C1 segment of cervical spinal cord (tissue), 14 donors: ENCODE measurements around the gene ITGA11.

Experiments
- DNase-seq, 14 donors: peaks; one replicate each; lab custom pipeline; 2025; lab: John Stamatoyannopoulos, UW

ITGA11 gene

GRCh38 chr15:68431792-68432401 is at the start of gene ITGA11:
ITGA11 (minus strand) TSS chr15:68432163; CDS start chr15:68432066, 97 bp downstream.
- no peak for DNase-seq

DNA sequence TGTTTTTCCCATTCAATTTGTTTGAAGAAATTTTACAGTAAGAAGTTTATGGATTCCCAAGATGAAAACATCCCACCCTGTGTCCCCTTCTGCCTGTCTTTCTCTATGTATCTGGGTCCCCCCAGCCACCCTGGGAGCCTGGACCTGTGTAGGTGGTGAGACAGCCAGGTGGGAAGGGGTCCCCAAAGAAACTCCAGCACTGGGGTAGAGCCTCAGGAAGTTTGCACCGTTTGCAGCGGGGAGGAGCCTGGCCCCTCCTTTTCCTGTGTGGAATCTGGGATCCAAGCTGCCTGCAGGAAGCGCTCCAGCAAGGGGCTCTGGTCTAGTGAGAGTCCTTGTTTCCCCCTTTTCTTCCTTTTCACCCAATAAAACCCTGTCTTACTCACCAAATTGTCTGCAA is 49.4 kb upstream of the ITGA11 start:
- DNase-seq, result no peak

DNA sequence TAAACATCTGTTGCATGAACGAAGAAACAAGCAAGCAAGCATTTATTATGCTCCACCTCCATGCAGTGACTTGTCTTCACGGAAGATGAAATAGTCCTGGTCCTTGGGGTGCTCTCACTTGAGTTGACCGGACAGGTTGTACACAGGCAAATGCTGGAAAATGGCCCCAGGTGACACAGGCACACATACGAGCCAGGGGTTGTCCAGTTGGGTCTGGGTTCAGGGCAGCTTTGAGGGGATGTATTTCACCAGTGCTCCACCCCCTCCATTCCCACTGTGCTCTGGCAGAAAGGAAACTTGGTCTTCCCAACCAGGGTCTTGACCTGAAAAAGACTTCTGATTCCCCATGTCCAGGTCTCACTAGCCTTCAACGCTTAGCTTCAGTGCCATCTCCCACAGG is 48.3 kb upstream of the ITGA11 start:
- no peak for DNase-seq

- no peak for DNase-seq
These were observed 47.9 kb upstream of the ITGA11 start for GRCh38 chr15:68479870-68480269.

DNA sequence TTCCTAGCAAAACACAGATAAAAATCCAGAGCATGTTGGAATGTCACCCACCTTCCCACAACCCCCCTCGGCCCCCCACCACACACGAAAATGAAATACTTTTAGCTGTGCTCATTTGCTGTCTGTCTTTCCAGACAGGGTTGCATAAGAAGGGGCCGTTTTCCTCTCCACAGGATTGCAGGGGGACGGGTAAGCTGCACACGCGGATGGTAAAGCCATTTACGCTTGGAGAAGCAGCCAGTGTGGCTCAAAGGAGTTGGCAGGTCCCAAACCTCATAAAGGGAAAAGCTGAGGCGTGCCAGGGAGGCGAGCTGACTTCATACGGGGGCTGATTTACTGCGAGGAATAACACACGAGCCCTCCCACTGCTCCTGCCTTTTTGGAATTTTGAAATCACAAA is 47.4 kb upstream of the ITGA11 start:
- DNase-seq, result no peak

DNA sequence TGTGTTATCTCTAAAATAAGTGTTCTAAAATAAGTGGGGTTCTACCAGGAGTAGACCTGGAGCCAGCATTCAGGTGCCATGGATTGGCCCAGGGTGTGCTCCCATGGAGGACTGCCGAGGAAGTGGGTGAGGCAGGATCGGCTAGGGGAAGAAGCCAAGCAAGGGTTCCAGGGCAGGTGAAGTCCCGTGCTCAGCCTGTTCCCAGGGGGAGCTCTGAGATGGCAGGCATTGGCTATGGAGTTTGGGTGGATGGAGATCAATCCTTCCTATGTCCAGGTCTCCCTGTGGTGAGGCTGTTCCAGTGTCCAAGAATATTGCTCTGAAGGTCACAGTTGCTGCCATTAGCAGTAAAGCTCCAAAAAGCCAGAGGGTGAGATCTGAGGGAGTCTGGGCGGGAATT is 46.9 kb upstream of the ITGA11 start:
- DNase-seq, result no peak

DNA sequence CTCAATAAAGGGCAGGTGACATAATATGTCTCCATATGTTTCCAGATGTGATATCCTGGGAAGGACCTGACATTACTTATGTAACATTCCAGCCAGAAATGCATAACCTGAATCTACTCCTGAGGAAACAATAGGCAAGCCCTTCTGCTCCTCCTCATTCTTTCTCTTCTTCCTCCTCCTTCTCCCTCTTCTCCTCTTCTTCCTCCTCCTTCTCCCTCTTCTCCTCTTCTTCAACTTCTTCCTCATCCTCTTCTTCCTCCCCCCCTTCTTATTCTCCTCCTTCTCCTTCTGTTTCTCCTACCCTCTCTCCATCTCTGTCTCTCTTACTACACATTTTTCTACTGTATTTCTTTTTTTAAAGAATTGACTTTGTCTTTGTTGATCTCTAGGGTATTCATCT is 43.5 kb upstream of the ITGA11 start:
- DNase-seq, result no peak

DNA sequence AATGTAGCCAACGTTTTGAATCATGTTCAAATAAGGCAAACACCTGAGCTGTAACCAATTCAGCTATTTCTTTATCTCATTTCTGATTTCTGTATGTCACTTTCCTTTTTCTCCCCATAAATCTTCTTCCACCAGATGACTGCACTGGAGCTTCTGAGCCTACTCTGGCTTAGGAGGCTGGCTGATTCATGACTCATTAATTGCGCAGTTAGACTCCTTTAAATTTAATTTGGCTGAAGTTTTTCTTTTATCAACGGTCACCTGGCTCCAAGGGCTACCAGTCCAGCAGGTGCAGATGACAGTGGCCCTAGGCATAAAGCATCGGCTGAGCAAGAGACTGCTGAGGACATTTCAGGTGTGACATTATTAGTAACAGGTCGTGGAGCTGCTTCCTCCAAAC is 39.6 kb upstream of the ITGA11 start:
- DNase-seq, result no peak

DNA sequence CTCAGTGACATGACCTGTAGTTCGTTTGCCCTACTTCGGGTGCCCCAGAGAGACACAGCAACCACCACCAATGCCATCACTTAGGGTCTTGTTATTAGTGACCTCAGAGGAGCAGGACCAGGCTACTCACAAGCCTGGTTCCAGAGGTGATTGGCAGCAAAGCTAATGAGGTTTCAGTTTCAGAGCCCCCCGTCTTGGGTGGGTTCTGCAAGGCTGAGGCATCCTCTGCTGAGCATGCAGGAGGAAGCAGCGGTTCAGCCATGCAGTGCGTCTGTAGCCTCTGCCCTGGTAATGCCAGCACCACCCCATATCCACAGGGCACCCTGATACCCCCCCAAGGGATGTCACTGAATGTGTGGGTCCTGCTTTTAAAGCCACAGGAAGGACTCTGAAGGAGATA is 39.0 kb upstream of the ITGA11 start:
- no peak for DNase-seq

DNA sequence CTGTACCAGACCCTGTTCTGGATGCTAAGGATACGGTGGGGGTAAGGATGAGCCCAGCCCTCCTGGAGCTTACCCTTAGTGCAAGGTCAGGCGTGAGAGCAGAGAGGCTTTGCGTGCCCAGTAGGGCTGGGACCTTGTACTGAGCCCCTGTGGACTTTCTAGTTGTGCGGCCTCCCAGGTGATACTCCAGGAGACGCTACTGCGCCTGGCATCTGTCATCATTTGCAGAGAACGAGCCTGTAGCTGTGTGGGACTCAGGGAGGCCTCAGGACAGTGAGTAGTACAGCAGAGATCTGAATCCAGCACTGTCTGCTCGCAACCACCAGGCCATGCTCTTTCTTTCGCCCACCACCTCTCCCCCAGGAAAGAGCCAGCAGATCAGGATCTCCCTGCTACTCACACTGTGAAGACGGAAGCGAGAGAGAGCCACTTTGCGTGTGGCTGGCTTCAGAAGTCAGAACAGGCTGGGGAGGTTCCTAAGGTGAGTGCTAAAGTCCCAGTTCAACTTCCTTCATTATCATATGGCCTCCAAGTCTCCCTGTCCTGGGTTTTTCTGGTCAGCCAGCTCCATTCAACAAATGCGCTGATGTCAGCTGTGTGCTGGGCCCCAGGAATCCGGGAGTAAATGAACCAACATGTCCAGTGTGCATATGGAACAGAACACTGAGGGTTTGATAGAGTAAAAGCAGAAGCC is 38.2 kb upstream of the ITGA11 start:
- no peak for DNase-seq

- DNase-seq, result no peak
These were observed 37.4 kb upstream of the ITGA11 start for GRCh38 chr15:68469162-68470048.

DNA sequence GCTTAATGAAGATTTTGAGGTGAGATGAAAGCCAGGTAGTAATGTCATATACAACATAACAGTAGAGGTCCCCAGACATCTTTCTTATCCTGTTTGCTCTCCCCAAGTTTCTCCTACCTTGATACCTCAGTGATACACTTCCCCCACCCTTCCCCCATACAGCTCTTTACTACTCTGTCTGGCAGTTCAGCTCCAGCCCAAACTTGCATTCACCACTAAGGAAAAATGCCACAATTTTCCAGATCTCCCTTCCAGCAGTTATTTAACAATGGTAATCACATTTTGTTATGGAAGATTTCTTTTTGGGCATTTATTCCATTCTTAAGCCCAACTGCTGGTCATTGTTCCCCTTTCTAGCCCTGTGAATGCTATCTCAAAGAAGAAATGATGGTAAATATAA is 34.9 kb upstream of the ITGA11 start:
- no peak for DNase-seq

- no peak for DNase-seq
These were observed 34.0 kb upstream of the ITGA11 start for GRCh38 chr15:68465861-68466560.

GRCh38 chr15:68464448-68465090 is 32.6 kb upstream of the ITGA11 start:
- DNase-seq, result no peak

GRCh38 chr15:68463996-68464395 is 32.0 kb upstream of the ITGA11 start:
- no peak for DNase-seq

GRCh38 chr15:68463444-68463843 is 31.5 kb upstream of the ITGA11 start:
- DNase-seq, result no peak

GRCh38 chr15:68460166-68460565 is 28.2 kb upstream of the ITGA11 start:
- DNase-seq, result no peak

GRCh38 chr15:68450192-68450591 is 18.2 kb upstream of the ITGA11 start:
- DNase-seq, result no peak

GRCh38 chr15:68449389-68449788 is 17.4 kb upstream of the ITGA11 start:
- DNase-seq, result peak in 1 of 14 donors; percentile 2

DNA sequence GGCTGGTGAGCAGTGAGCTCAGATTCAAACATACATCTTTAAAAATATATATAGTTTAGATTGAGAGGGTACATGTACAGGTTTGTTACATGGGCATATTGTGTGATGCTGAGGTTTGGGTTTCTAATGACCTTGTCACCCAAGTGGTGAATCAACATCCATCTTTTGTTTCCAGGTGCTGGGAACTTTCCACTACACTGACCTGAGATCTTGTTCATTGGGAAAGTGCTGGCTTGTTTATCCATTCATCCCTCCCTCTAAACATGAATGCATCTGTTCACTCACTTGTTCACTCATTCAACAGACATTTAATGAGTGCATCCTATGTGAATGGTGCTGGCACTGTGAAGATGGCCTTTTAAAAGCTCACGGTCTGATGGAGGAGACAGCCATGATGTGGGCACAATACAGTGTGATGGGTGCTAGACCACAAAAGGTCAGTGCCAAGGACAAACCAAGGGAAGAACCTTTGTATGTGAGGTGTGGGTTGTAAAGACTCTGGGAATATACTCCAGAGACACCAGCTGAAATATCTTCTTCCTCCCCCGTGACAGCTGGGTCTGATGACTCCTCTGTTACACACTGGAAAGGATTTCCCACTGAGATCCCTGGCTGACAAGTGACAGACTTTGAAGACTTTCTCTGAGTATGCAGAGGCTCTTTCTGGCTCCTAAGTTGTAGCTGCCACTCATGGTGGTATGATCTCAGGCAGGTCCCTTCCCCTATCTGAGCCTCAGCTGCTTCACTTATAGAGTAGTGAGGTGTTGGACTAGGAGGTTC is 16.2 kb upstream of the ITGA11 start:
- no peak for DNase-seq

DNA sequence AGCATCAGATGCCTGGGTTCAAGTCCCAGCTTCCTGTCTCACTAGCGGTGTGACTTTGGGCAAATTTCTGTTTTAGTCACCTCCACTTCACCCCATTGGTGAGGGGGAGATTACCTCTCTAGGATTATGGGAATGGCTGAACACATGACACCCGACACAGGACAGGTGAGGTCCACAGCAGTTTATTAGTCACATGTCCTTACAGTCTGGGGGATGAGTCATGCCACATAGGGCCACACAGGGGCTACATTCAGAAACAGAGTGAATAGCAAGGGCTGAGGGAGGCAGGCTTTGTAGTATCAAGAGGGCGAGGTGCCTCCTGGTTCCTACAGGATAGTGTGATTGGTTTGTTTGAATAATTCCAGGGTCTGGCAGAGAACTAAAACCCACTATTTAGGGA is 15.2 kb upstream of the ITGA11 start:
- no peak for DNase-seq
